NCI-H1105 (cell line): ENCODE data around the gene MAPK8.
"Not testable (repeated sequence)": the region's sequence is repeated elsewhere in the genome, so short reads cannot be mapped to it uniquely, and the experiment has no call there.

Experiments
- DNase-seq: peaks from one replicate; lab custom pipeline; 2025; lab: John Stamatoyannopoulos, UW

The MAPK8 gene

DNA sequence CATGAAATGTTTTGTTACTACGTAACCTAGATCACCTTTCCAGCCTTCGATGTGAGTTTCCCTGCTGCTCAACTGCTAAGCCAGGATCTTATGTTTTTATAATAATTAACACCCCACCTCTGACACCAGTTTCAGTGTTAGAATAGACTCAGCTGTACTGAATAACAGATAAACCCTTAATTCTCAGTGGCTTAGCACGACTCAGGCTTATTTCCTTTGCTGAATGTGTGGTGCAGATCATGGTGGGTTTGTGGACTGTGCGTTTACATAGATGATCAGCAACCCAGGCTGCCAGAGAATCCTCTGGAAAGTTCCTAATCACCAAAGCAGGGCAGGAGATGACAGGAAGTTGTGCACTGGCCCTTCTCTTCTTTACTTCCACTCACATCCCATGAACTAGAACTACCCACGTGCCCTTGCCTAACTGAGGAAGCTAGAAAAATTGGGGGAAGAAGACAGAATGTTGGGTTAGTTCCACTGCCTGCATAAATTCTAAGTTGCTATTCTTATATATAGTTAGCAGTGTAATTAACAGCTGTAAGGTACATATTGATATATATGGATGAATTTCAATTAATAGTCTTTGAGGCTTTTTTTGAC lies 111.8 kb downstream of the MAPK8 start:
- no peak for DNase-seq

DNA sequence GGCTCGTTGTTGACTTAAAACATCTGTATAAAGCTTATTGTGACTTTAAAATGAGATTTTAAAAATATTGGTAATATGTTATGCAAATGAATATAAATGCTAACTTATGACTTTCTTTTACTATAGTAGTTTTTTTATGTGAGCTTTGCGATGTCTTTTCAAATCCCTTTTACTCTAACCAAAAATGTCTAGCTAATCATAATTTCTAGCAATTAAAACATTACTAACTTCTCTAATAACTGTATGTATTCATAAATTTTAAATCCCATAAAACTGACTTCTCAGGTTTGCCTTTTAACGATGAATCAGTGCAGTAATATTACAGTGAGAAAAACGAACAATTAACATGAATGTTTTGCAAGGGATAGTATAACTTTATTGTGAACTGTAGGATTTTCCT lies 113.2 kb downstream of the MAPK8 start:
- DNase-seq, result no peak

DNA sequence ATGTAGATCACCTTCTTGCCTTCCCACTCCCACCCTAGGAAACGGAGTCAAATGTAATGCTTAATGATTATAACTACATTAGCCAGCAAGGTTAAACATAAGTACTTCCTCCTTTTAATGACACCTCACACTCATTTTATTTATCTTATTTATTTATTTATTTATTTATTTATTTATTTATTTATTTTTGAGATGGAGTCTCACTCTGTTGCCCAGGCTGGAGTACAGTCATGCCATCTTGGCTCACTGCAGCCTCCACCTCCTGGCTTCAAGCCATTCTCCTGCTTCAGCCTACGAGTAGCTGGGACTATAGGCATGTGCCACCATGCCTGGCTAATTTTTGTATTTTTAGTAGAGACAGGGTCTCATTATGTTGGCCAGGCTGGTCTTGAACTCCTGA lies 115.4 kb downstream of the MAPK8 start:
- not testable (repeated sequence) for DNase-seq

- no peak for DNase-seq
Measured at GRCh38 chr10:48423884-48424283, 117.4 kb downstream of the MAPK8 start.

DNA sequence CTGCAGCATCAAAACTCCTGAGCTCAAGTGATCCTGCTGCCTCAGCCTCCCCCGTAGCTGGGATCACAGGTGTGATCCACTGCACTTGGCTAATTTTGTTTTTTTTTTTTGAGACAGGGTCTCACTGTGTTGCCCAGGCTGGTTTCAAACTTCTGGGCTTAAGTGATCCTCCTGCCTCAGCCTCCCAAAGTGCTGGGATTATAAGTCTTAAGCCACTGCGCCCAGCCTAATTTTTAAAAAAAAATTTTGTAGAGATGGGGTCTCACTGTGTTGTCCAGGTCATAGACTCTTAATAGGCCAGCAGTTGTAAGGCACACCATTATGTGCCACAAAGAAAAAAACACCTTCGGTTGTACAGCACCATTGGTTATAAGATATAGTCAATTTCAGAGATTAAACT lies 122.4 kb downstream of the MAPK8 start:
- DNase-seq, result no peak

DNA sequence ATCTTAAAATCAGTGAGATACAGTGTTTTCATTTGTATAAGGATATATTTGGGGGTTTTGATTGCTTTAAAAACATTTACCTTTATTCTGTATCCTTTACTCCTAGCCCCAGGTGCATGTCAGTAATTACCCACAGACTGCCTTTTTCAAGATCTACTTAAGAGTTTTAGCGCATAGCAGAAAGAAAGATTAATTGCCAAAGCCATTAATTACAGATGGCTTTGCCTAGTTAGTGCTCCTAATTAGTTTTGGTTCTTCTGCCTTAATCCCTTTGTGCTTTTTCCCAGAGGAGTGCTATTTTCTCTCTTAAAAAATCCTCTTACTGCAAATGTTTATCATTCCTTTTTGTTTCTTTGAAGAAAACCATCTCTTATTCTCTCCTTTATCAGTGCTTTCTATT lies 122.8 kb downstream of the MAPK8 start:
- DNase-seq, result no peak

GRCh38 chr10:48430402-48430993 lies 124.0 kb downstream of the MAPK8 start:
- no peak for DNase-seq

DNA sequence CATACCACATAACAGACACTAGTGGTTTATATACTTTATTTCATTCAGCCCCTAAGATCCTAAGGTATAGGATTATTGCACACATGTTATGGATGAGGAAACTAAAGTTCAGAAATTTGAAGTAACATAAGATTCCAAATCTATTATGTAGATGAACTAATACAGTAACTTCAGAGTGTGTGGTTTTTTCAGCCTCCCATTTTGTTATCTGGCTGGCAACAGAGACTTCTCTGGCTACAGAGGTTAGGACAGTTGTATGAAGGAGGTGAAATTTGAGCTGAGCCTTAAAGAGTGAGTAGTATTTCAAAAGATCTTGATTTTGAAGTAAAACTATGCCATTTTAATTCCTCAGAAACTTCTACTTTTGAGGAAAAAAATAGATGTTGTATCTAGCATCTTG lies 125.4 kb downstream of the MAPK8 start:
- no peak for DNase-seq

GRCh38 chr10:48437546-48437945 lies 131.1 kb downstream of the MAPK8 start:
- DNase-seq, result no peak

- no peak for DNase-seq
Measured at GRCh38 chr10:48439031-48439430, 132.6 kb downstream of the MAPK8 start.

DNA sequence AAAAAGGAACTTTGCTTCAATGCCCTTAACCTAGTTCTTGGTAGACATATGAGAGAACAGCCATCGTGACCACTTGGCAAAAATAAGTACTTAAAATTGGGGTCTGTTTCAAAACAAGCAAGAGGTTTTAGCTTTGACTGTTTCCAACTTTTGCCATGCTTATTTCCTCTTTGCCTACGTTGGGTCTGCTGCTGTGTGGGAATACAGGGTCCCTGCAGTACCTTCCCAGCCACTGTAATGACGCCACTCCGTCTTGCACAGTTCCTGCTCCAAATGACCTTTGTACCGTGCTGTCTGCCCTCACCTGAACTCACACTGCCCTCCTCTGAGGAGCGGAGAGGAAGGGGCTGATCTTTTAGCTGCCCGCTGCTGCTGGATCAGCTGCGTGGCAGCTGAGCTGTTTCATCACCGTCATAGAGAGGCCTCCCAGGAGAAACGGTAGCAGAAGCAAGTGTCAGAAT lies 133.1 kb downstream of the MAPK8 start:
- no peak for DNase-seq

- DNase-seq, result no peak
Measured at GRCh38 chr10:48440771-48441170, 134.3 kb downstream of the MAPK8 start.

GRCh38 chr10:48442090-48442808 lies 135.8 kb downstream of the MAPK8 start:
- DNase-seq, result no peak

- no peak for DNase-seq
Measured at GRCh38 chr10:48442809-48443177, 136.3 kb downstream of the MAPK8 start.

DNA sequence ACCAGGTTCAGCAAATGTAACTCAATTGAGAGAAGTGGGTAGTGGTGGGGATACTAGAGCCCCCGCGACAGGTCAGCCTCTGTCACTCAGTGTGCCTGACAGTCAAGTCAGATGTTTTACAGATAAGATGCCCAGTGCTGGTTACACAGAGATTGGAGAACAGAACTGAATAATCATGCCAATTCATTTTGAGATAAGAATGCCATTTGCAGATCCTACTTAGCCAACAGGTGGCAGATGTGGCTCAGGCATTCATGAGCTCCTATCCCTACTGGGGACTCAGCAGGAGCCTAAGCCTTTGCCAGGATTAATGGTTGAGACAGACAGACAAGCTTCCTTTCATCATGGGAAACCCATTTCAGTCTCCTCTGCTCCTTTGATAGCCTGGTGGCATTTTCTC lies 137.8 kb downstream of the MAPK8 start:
- no peak for DNase-seq

DNA sequence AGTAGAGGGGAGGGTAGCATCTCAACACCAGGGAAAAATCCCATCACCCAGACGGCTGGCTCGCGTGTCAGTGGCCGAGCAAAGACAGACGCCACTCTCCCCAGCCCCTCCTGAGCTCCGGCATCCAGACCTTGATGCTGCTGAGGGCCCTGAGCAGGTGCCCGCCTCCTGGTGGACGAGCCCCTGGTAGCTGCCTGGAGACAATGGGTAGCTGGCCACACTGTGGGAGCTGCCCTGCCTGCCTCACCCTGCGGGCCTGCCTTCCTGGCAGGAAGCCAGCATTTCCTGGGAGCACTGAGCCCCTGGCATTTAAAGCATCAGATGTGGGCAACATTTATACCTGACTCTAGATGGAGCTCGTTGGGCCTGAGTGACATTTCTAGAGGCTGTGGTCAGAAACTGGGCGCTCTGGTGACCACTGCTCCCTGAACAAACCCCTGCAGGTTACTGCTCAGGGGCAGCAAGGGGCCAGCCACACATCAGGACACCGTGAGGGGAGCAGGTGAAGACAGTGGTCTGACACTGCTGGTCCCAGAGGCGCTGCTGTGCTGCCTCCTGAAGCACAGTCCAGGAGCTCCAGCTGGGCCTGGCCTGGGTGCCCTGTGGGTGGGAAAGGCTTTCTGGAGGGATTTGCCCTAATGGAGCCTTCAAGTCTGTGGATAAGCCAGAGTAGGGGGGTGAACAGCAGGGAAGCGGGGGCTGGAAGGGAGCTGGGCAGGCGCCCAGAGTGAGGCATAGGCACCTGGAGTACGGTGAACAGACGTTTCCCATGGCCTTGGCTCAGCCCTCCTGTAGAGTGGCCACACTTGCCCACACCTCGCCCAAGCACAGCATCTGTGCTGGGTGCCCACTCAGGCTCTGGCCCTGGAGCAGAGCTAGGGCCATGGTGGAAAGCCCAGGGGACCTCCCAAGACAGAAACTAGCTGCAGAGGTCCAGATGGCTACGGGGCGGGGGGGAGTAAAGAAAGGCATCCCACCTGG lies 138.7 kb downstream of the MAPK8 start:
- peak; percentile 59 for DNase-seq

- DNase-seq, result no peak
Measured at GRCh38 chr10:48445932-48446331, 139.5 kb downstream of the MAPK8 start.

- DNase-seq, result no peak
Measured at GRCh38 chr10:48446785-48447184, 140.3 kb downstream of the MAPK8 start.

GRCh38 chr10:48447356-48448215 lies 141.1 kb downstream of the MAPK8 start:
- DNase-seq, result no peak

- no peak for DNase-seq
Measured at GRCh38 chr10:48448796-48449195, 142.3 kb downstream of the MAPK8 start.

DNA sequence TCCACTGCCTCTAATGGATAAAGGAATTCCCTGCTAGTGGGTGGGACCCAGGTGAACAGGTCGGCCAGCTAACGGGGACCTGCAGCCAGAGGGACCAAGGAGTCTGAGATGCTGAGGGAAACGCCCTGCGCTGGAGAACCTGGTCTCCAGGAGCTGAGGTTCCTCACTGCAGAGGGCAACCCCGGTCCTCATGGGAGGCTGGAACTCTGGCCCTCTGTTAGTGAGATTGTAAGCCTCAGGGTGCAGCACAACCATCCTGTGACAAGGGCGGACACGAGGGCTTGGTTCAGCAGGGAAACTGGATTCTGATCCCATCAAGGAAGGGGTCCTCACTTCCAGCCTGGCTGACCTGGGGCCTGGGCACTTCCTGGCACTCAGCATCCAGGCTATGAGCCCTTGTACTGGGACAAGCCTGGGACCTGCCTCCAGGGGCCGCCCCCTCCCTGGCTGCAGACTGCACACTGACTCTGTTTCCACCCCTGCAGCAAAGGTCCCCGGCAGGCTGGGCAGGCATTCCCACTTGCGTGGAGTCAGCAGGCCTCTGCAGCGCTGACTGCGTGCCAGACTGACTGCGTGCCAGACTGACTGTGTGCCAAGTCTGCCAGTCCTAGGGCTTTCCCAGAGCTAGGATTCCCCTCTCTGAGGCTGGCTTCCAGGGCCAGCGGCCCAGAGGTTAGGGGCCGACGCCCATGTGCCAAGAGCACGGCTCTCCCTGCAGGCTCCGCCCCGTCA lies 143.2 kb downstream of the MAPK8 start:
- no peak for DNase-seq
